HCT116 (cell line): ENCODE measurements around the gene AK5.

Source experiments
- CEBPB ChIP-seq: IDR thresholded peaks from 2 replicates; pipeline ENCODE4 v1.6.1; 2012; ENCODE audit warnings: low read depth
- CTCF ChIP-seq, 3 experiments: fragments of 200-600 bp in 1 of 3; sonication (generic) in 1 of 3; IDR thresholded peaks in 2 of 3; conservative IDR thresholded peaks in 1 of 3; 2 replicates each; pipeline ENCODE4 v1.5.1; 2012 to 2017; ENCODE audit warnings: low read depth in 2 of 3, low read length in 2 of 3, antibody characterized with exemption in 1 of 3, borderline replicate concordance in 1 of 3, control low read depth in 1 of 3, mild to moderate bottlenecking in 1 of 3, mixed read lengths in 1 of 3, mixed run types in 1 of 3, moderate library complexity in 1 of 3; ENCODE audit not compliant: insufficient read depth in 1 of 3
- EGR1 ChIP-seq: IDR thresholded peaks from 2 replicates; pipeline ENCODE4 v1.6.1; 2012; ENCODE audit warnings: low read depth
- EZH2 ChIP-seq: fragments of 200-600 bp; sonication (generic); IDR thresholded peaks from 2 replicates; pipeline ENCODE4 v1.6.1; 2017; ENCODE audit warnings: antibody characterized with exemption, mixed run types
- EZH2phosphoT487 ChIP-seq: fragments of 200-600 bp; IDR thresholded peaks from 2 replicates; pipeline ENCODE4 v1.6.1; 2018; ENCODE audit warnings: antibody characterized with exemption, borderline replicate concordance
- FOSL1 ChIP-seq: IDR thresholded peaks from 2 replicates; pipeline ENCODE4 v1.6.1; 2012; ENCODE audit warnings: low read depth
- MAX ChIP-seq: IDR thresholded peaks from 2 replicates; pipeline ENCODE4 v1.6.1; 2012
- POLR2A ChIP-seq: IDR thresholded peaks from 2 replicates; pipeline ENCODE4 v1.7.0; 2011; ENCODE audit warnings: borderline replicate concordance; ENCODE audit not compliant: insufficient read depth, insufficient read length; ENCODE audit errors: extremely low read depth
- RAD21 ChIP-seq: IDR thresholded peaks from 2 replicates; pipeline ENCODE4 v1.6.1; 2012; ENCODE audit warnings: low read depth, mild to moderate bottlenecking
- REST ChIP-seq: IDR thresholded peaks from 2 replicates; pipeline ENCODE4 v1.6.1; 2012; ENCODE audit warnings: low read depth
- YY1 ChIP-seq: IDR thresholded peaks from 2 replicates; pipeline ENCODE4 v1.6.1; 2011; ENCODE audit warnings: low read length, low read depth, moderate library complexity, mild to moderate bottlenecking; ENCODE audit not compliant: insufficient replicate concordance; ENCODE audit errors: extremely low read depth
- ZBTB33 ChIP-seq: IDR thresholded peaks from 2 replicates; pipeline ENCODE4 v1.6.1; 2011; ENCODE audit warnings: mild to moderate bottlenecking, low read length, moderate library complexity; ENCODE audit not compliant: insufficient replicate concordance; ENCODE audit errors: extremely low read depth

GRCh38 chr1:77383236-77383635 is 101.4 kb downstream of the AK5 start:
- TF ChIP-seq EZH2phosphoT487 (no peak), FOSL1 (no peak), RAD21 (no peak), YY1 (no peak), EGR1 (no peak), CTCF (IDR thresholded peaks at IDR 0.05 in 2 of 3, conservative IDR thresholded peaks at IDR 0.05 in 1 of 3; ENCODE audit: borderline replicate concordance in 1 of 3, insufficient read depth in 1 of 3, low read depth in 2 of 3, low read length in 2 of 3) (no peak), POLR2A (no peak), EZH2 (no peak), CEBPB (no peak), REST (no peak), MAX (no peak), ZBTB33 (no peak)
